GM10266 (cell line): ENCODE results near the gene RAP1GAP.

Source experiments
- DNase-seq: peaks from one replicate; pipeline ENCODE4 v3.0.0; 2012; ENCODE audit errors: extremely low spot score
- CTCF ChIP-seq: IDR thresholded peaks from 2 replicates; pipeline ENCODE4 v1.5.1; 2012; ENCODE audit warnings: mild to moderate bottlenecking, low read depth; ENCODE audit not compliant: control insufficient read depth, insufficient read depth; ENCODE audit errors: missing control alignments

RAP1GAP gene

GRCh38 chr1:21574466-21575151, 94.5 kb downstream of the RAP1GAP start:
- no peak for TF ChIP-seq CTCF
- DNase-seq, result no peak

GRCh38 chr1:21573971-21574465, 95.1 kb downstream of the RAP1GAP start:
- TF ChIP-seq CTCF, result peak; percentile 43
- DNase-seq, result no peak

- no peak for DNase-seq
- TF ChIP-seq CTCF, result no peak
These were observed 95.7 kb downstream of the RAP1GAP start for GRCh38 chr1:21573475-21573874.

GRCh38 chr1:21572735-21573277, 96.4 kb downstream of the RAP1GAP start:
- no peak for DNase-seq
- no peak for TF ChIP-seq CTCF

- no peak for TF ChIP-seq CTCF
These were observed 96.9 kb downstream of the RAP1GAP start for GRCh38 chr1:21572221-21572620.

GRCh38 chr1:21570885-21571284, 98.3 kb downstream of the RAP1GAP start:
- DNase-seq, result no peak
- no peak for TF ChIP-seq CTCF

More at GRCh38 chr1:21572221-21572620, 96.9 kb downstream of the RAP1GAP start:
- DNase-seq, result no peak

GRCh38 chr1:21570528-21570875, 98.7 kb downstream of the RAP1GAP start:
- TF ChIP-seq CTCF, result no peak
- no peak for DNase-seq
